AG04450 (cell line): ENCODE results near the gene PERM1. TPM values are rescaled to one million over a fixed set of nuclear protein-coding genes. Genes with fewer than 3 reads are reported as not detected.

ENCODE experiments used
- CTCF ChIA-PET: fragments of 300-600, 350-600 bp; formaldehyde crosslinking; extraction: SDS; loops from one replicate; lab custom pipeline; 2022; ENCODE audit warnings: antibody characterized with exemption, inconsistent platforms; lab: Charles Lee
- POLR2A ChIA-PET: fragments of 350-600 bp; formaldehyde crosslinking; extraction: SDS; loops from one replicate; lab custom pipeline; 2021; ENCODE audit warnings: antibody characterized with exemption, inconsistent platforms; lab: Yijun Ruan, JAX
- DNase-seq: peaks from one replicate; pipeline ENCODE4 v3.0.0-alpha.2; 2011; ENCODE audit warnings: low read depth, low spot score
- H3K27ac ChIP-seq: one replicate; pipeline ENCODE4 v1.5.1; 2012; ENCODE audit warnings: low read depth, low read length, control low read depth
- H3K27me3 ChIP-seq: one replicate; pipeline ENCODE4 v1.6.0; 2012; ENCODE audit warnings: low read length; ENCODE audit not compliant: control insufficient read depth, insufficient read depth
- H3K4me3 ChIP-seq: 2 replicates; pipeline ENCODE4 v1.5.1; 2011; ENCODE audit warnings: mild to moderate bottlenecking, low read depth, low read length, control low read depth
- H3K9me3 ChIP-seq: 2 replicates; pipeline ENCODE4 v1.5.1; 2012; ENCODE audit warnings: low read length; ENCODE audit not compliant: control insufficient read depth, insufficient read depth
- CTCF ChIP-seq: IDR thresholded peaks from 2 replicates; pipeline ENCODE4 v1.5.1; 2011; ENCODE audit warnings: low read depth, low read length, control low read depth, inconsistent platforms
- polyA plus RNA-seq: library from polyadenylated mRNA; depleted of rRNA; stranded (reverse); fragments of >200 nt; gene quantifications from 2 replicates; pipeline ENCODE4 v1.2.3, GENCODE V29; 2011

PERM1 gene
- polyA plus RNA-seq, 1 experiment: not detected

- H3K9me3 ChIP-seq: peaks cover 4% of the 10 kb centered on the region; the same call in 1 of the 2 replicates
- peak within 1 kb of the TSS; percentile 99 for H3K4me3 ChIP-seq
- H3K27me3 ChIP-seq: no peaks in the 10 kb centered on the region
- ChIA-PET POLR2A (interaction anchor here (0.6 to 0.9 kb wide), 3 partner anchors 16 to 61 kb away, joined by 3 read pairs; no protein-coding TSS in a partner anchor), CTCF (interaction anchor here (1.0 to 1.3 kb wide), 2 partner anchors 17 to 25 kb away, joined by 3 to 4 read pairs; no protein-coding TSS in a partner anchor)
- TF ChIP-seq CTCF: no peak
- DNase-seq: peak; percentile 37
- no peak within 1 kb of the TSS for H3K27ac ChIP-seq
Observed at GRCh38 chr1:958823-959730, 22.8 kb downstream of the PERM1 start, which contains the start of gene NOC2L. TSS of gene NOC2L (minus strand) at chr1:959256. CDS start at chr1:959240, 16 bp downstream.

GRCh38 chr1:956636-957035 lies 25.3 kb downstream of the PERM1 start:
- Histone ChIP-seq H3K9me3 (peaks cover 4% of the 10 kb centered on the region; the same call in 1 of the 2 replicates), H3K27me3 (no peaks in the 10 kb centered on the region), H3K27ac (no peak overlapping the region), H3K4me3 (no peak overlapping the region)
- ChIA-PET POLR2A (no interaction called here), CTCF (no interaction called here)
- no peak for DNase-seq
- no peak for TF ChIP-seq CTCF

GRCh38 chr1:955474-955873 lies 26.4 kb downstream of the PERM1 start:
- H3K9me3 ChIP-seq: peaks cover 4% of the 10 kb centered on the region; the same call in 1 of the 2 replicates
- no peak overlapping the region for H3K27ac ChIP-seq
- H3K27me3 ChIP-seq: no peaks in the 10 kb centered on the region
- no peak for DNase-seq
- H3K4me3 ChIP-seq: no peak overlapping the region
- no peak for TF ChIP-seq CTCF
- POLR2A ChIA-PET: no interaction called here
- CTCF ChIA-PET: no interaction called here

GRCh38 chr1:954927-955326 lies 27.0 kb downstream of the PERM1 start:
- CTCF ChIA-PET: no interaction called here
- H3K27ac ChIP-seq: no peak overlapping the region
- H3K27me3 ChIP-seq: no peaks in the 10 kb centered on the region
- peaks cover 4% of the 10 kb centered on the region; the same call in 1 of the 2 replicates for H3K9me3 ChIP-seq
- POLR2A ChIA-PET: no interaction called here
- no peak for TF ChIP-seq CTCF
- no peak overlapping the region for H3K4me3 ChIP-seq
- DNase-seq: no peak
